Cardiac septum (tissue), 1 donor: Measurements from ENCODE around the gene OR5B17. TPM values are rescaled to one million over a fixed set of nuclear protein-coding genes. Genes with fewer than 3 reads are reported as not detected.
"Not testable (repeated sequence)": the region's sequence is repeated elsewhere in the genome, so short reads cannot be mapped to it uniquely, and the experiment has no call there.

Source experiments
- DNase-seq: peaks from one replicate; pipeline ENCODE4 v3.0.0-alpha.2; 2020; ENCODE audit warnings: low spot score
- intact Hi-C: fragments of 100-400 bp; cut with DNase I; formaldehyde crosslinking; loops from one replicate; pipeline ENCODE4 v1.14.0; 2022
- long read RNA-seq: library from polyadenylated mRNA; unstranded; transcript quantifications from one replicate; pipeline ENCODE4 v2.0.0, GENCODE V29; 2021
- total RNA-seq: library from RNA; stranded (reverse); fragmentation: NEBNext Ultra II Directional; extraction: Animal tissue kit (Norgen Biotek cat#: 25700); gene quantifications from one replicate; pipeline ENCODE4 v1.2.1, GENCODE V29; 2021
- donor health status: DM: no; HTN: no; CAD: no.

Gene OR5B17
- total RNA-seq = not detected
- long read RNA-seq = 0 reads

DNA sequence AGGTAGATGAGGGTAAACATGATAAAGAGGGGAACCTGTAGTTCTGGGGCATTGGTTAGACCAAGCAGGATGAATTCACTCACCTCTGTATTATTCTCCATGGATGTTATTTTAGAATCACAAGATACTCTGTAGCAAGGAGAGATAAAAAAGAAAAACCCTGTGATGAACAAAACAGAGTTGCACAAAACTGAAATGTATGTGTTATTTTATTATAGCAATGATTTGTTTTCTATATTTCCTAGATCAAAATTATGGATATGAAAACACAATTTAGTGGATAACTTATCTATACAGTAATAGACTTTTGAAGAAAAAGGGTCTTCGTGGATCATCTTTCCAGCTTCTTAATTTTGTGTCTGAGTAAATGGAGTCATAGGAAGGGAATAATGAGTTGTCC is at the start of gene OR5B17:
Gene OR5B17, minus strand, starts transcription at position 101 of the 400 bp plus-strand sequence. Its CDS starts 0 bp downstream, at position 101.
- intact Hi-C loops = no loop called here

GRCh38 chr11:58406774-58407173 is 47.9 kb upstream of the OR5B17 start, which contains the start of gene OR5B3:
Gene OR5B3 (minus strand): TSS chr11:58406874. CDS start chr11:58403409, 3,465 bp downstream.
- intact Hi-C loops = no loop called here
- no peak for DNase-seq

More for the DNA sequence above, at the start of gene OR5B17:
- DNase-seq = no peak

DNA sequence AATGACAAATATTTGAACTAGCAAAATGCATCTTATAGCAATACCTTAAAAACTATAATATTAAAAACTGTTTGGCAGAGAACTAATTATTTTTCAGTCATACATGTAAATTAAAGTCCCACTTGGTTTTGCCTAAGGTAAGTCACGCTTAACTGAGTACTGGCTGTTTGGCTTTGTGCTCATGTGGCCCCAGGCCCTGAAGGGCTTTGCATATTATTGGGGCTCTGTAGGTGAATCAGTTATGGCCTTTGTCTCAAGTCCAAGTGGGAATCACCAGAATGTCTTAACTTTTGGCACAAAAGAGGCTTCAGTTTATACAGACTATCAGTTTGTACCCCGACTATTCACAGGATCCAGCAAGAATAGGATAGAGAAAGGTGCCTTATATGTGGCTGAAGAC is 40.8 kb upstream of the OR5B17 start:
- intact Hi-C loops, DNase-seq: not testable (repeated sequence)

- intact Hi-C loops = no loop called here
- no peak for DNase-seq
These were observed 36.7 kb upstream of the OR5B17 start for GRCh38 chr11:58395581-58395980.

DNA sequence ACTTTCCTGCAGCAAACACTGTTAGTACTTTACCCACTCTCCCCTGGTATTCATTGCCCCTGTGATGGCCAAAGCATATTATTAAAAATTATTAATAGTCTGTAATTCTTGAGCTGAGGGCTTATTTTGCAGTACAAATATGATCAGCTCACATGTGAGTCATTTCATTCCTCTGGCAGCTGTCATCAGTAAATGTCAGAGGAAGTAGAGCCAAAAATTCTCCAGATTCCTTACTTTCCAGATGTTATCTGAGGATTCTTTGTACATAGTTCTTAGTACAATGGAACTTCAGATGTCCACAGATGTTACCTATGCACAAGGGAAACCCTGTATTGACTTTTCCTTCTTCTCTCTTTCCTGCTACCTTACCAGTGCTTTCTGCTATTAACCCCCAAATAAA is 35.3 kb upstream of the OR5B17 start:
- no peak for DNase-seq
- intact Hi-C loops = no loop called here

- intact Hi-C loops = no loop called here
These were observed 33.9 kb upstream of the OR5B17 start for GRCh38 chr11:58392746-58393145.

DNA sequence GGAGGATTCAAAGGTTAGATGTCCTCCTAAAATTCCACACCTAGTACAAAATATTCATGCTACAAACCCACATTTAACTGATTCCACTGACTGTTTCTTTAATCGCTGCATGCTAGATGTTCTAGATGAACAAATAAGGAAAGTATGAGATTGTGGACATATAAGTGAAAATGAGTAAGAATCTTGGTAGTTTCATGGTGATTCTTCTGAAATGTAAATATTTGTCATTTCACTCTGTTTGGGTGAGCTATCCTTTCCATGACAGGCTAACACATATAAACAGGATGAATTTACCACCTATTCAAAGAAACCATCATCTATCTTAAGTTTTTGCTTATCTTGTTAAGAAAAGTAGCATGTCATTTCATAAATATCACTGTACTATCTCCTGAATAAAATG is 33.0 kb upstream of the OR5B17 start:
- intact Hi-C loops = no loop called here

More at GRCh38 chr11:58392746-58393145, 33.9 kb upstream of the OR5B17 start:
- no peak for DNase-seq

GRCh38 chr11:58390551-58391063 is 31.7 kb upstream of the OR5B17 start:
- intact Hi-C loops = no loop called here
- DNase-seq = no peak

More for the DNA sequence above, 33.0 kb upstream of the OR5B17 start:
- no peak for DNase-seq

- no peak for DNase-seq
- intact Hi-C loops = no loop called here
These were observed 4.1 kb downstream of the OR5B17 start for GRCh38 chr11:58354727-58355126.

DNA sequence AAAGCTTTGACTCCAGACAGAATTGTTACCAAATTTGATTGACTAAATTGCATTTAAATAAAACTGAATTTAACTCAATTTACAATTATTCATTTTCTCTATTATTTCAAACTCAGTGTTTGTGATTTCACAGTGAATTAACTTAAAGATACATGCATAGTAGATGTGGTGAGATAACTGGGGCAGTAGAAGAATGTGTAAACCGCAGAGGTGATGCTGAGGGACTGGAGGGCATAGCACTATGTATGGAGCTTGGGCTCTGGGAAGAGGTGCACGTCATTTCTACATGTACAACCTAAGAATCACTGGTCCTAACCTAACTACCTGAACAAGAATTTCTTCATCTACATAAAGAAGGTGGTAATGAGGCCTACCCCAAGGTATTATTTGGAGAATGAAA is 13.7 kb downstream of the OR5B17 start:
- no peak for DNase-seq
- intact Hi-C loops = no loop called here

DNA sequence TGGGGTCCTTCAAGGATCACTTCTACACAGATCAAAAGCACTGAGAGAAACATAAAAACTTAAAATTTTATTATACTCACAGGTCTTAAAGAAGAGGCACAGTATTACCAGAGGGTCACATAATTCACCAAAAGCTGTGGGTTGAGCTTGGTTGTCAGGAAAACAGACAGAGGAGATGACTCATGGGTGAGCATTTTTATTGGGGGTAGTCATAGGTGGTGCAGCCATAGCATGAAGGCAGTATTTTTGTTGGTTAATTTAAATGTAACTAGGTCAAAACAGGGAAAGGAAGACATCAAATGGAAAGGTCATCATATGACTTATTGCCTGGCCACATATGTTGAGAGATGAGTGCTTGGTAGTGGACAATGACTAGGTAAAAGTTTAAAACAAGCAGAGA is 24.2 kb downstream of the OR5B17 start:
- intact Hi-C loops = no loop called here
- no peak for DNase-seq

- DNase-seq = no peak
- intact Hi-C loops = no loop called here
These were observed 28.0 kb downstream of the OR5B17 start for GRCh38 chr11:58330861-58331260.

DNA sequence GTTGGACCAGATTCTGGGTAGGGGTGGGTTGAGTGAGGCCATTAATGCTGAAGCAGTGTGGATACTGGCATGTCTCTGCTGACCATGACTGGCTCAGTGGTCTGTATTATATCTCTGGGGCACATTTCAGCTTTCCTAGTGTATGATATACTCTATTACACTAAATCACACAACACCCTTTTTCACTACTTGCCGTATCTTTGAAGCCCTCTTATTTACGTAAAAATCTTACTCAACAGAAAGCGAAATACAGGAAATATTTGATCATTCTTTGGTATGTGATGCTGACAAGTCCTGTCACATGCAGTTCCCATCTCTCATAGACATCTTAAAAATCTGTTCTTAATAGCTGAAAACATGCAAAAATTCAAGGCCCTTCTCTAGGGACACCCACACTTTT is 40.3 kb downstream of the OR5B17 start:
- DNase-seq = no peak
- intact Hi-C loops = no loop called here

DNA sequence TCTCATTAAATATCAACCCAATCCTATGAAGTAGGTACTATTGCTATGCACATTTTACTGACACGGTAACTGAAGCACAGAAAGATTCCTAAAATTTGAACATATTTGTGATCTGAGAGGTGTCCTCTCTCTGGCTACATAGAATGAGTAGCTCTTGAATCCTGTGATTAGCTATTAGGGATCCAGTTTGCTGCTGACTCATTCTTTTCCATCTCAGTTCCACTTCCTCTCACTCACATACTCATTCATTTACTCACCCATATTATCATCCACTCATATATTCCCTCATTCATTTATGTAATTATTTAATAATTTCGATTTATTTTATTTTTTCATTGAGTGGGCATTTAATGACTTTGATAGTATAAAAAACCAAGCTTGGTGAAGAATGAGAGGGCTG is 42.7 kb downstream of the OR5B17 start:
- DNase-seq = no peak
- intact Hi-C loops = no loop called here

Other genes with a start within 250 kb of the OR5B17 start
- gene OR9I1, start 233.5 kb downstream of the OR5B17 start, total RNA-seq = not detected
- gene OR9Q2, start 170.0 kb downstream of the OR5B17 start, total RNA-seq = not detected
- not detected for gene OR1S2, start 154.9 kb downstream of the OR5B17 start, total RNA-seq
- not detected for gene OR1S1, start 146.3 kb downstream of the OR5B17 start, total RNA-seq
- not detected for gene OR10Q1, start 130.2 kb downstream of the OR5B17 start, total RNA-seq
- gene OR10W1, start 90.8 kb downstream of the OR5B17 start, total RNA-seq = not detected
- gene OR5B3, start 47.8 kb upstream of the OR5B17 start, total RNA-seq = not detected
- not detected for gene OR5B2, start 69.1 kb upstream of the OR5B17 start, total RNA-seq
- gene OR5B12, start 83.2 kb upstream of the OR5B17 start, total RNA-seq = not detected
- gene OR5B21, start 149.0 kb upstream of the OR5B17 start, total RNA-seq = not detected
- 4.4 TPM for gene LPXN, start 216.8 kb upstream of the OR5B17 start, total RNA-seq
- 63.1 TPM for gene ZFP91, start 220.0 kb upstream of the OR5B17 start, total RNA-seq